ENCODE data around the gene SLC29A2. TPM values are rescaled to one million over a fixed set of nuclear protein-coding genes. Genes with fewer than 3 reads are reported as not detected.

The SLC29A2 gene
- polyA plus RNA-seq, 3 donors, result 0.11 to 1.3 TPM; not detected in 1

DNA sequence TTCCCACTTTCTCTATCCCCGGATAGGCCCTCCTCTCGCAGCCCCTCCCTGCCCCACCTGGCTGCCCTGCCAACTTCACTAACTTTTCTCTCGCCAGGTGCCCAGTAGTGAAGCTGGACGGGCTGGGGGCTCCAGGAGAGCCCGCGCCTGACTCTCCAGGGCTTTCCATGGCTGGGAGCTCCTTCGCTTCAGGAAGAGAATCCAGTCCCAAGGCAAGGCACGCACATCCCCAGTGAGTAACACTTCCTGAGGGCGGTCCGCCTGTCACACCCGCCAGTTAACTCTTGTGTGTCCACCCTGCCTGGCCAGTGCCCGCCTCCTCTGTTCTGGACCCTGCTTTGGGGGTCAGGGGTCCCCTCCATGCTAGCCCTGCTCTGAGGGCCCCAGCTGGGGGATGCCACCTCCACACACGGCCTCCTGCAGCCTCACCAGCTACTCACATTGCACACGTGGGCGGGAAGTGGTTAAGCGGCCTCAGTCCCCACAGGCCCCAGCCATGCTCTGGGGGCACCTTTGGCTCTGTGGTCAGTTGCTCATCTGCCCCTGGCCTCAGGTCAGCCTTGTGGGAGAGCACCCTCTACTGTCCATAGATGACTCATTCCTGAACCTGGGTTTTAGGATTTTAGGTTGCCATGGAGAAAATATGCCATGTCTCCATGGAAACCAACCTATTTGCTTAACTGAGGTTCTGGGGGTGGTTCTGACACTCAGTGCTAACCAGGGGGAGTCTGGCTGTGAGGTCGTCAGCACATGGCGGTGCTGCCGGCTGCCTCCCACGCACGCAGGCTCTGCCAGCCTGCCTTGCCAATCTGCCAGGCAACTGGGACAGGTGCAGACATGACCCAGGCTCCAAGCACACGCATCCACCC is 35.1 kb downstream of the SLC29A2 start, which contains the start of gene RIN1:
Gene RIN1 (minus strand): TSS at position 201 of the 869 bp plus-strand sequence. CDS start 32 bp downstream, at position 169.
- peak within 1 kb of the TSS; percentile 82 to 88 (median 87) for H3K4me3 ChIP-seq (replicated peaks in 1 of 3; ENCODE audit: low read depth in 2 of 3, low read length in 3 of 3)

More for the DNA sequence above, 35.1 kb downstream of the SLC29A2 start, which contains the start of gene RIN1:
- Histone ChIP-seq H3K27me3 (ENCODE audit: control insufficient read depth in 2 of 2, insufficient read depth in 2 of 2, low read length in 2 of 2) (no peaks in the 10 kb centered on the region), H3K27ac (ENCODE audit: low read depth in 1 of 2, low read length in 2 of 2) (peak within 1 kb of the TSS; percentile 69 to 98), H2AFZ (ENCODE audit: insufficient read depth, low read depth, low read length, poor library complexity, severe bottlenecking) (peak within 1 kb of the TSS; percentile 66), H3K79me2 (ENCODE audit: insufficient read depth, low read length) (peaks cover 13% of the 10 kb centered on the region), H4K20me1 (ENCODE audit: insufficient read depth, low read length) (peaks cover 33% of the 10 kb centered on the region), H3K4me2 (replicated peaks; ENCODE audit: extremely low read depth, low read length, poor library complexity, severe bottlenecking) (peak within 1 kb of the TSS; percentile 93), H3K9ac (ENCODE audit: insufficient read depth, low read length, poor library complexity, severe bottlenecking) (peak within 1 kb of the TSS; percentile 98), H3K36me3 (replicated peaks in 1 of 2; ENCODE audit: control insufficient read depth in 1 of 2, insufficient read depth in 2 of 2, low read length in 2 of 2) (peaks cover 68 to 74% of the 10 kb centered on the region in 2 donors), H3K9me3 (replicated peaks in 1 of 2; ENCODE audit: control insufficient read depth in 1 of 2, insufficient read depth in 1 of 2, low read length in 2 of 2) (no peaks in the 10 kb centered on the region), H3K4me1 (ENCODE audit: control insufficient read depth in 1 of 2, insufficient read depth in 2 of 2, low read length in 2 of 2) (peaks cover 26 to 30% of the 10 kb centered on the region in 2 donors)
- no peaks in the 10 kb centered on the region for H3K27me3 Mint-ChIP-seq (ENCODE audit: low read depth in 3 of 3)
- peaks cover 56 to 69% of the 10 kb centered on the region in 2 donors for H3K36me3 Mint-ChIP-seq
- no peaks in the 10 kb centered on the region for H3K9me3 Mint-ChIP-seq
- intact Hi-C loops (cut with micrococcal nuclease), result no loop called here
- DNase-seq, result peak; percentile 84 to 93 (median 93)
- H3K27ac Mint-ChIP-seq, result peak within 1 kb of the TSS; percentile 94 to 98 (median 97)
- peak within 1 kb of the TSS; percentile 98 to 100 for H3K4me3 Mint-ChIP-seq
- WGBS (ENCODE audit: insufficient coverage), result 24% methylated on average over 22 of the region's 22 CpGs
- TF ChIP-seq, protein P1, sequence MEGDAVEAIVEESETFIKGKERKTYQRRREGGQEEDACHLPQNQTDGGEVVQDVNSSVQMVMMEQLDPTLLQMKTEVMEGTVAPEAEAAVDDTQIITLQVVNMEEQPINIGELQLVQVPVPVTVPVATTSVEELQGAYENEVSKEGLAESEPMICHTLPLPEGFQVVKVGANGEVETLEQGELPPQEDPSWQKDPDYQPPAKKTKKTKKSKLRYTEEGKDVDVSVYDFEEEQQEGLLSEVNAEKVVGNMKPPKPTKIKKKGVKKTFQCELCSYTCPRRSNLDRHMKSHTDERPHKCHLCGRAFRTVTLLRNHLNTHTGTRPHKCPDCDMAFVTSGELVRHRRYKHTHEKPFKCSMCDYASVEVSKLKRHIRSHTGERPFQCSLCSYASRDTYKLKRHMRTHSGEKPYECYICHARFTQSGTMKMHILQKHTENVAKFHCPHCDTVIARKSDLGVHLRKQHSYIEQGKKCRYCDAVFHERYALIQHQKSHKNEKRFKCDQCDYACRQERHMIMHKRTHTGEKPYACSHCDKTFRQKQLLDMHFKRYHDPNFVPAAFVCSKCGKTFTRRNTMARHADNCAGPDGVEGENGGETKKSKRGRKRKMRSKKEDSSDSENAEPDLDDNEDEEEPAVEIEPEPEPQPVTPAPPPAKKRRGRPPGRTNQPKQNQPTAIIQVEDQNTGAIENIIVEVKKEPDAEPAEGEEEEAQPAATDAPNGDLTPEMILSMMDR (IDR thresholded peaks at IDR 0.05), result peak; percentile 41
- H3K4me1 Mint-ChIP-seq, result peaks cover 26% of the 10 kb centered on the region

Measured in CD14-positive monocyte (primary cell).